Measurements from ENCODE around the gene ARAP3.

DNA sequence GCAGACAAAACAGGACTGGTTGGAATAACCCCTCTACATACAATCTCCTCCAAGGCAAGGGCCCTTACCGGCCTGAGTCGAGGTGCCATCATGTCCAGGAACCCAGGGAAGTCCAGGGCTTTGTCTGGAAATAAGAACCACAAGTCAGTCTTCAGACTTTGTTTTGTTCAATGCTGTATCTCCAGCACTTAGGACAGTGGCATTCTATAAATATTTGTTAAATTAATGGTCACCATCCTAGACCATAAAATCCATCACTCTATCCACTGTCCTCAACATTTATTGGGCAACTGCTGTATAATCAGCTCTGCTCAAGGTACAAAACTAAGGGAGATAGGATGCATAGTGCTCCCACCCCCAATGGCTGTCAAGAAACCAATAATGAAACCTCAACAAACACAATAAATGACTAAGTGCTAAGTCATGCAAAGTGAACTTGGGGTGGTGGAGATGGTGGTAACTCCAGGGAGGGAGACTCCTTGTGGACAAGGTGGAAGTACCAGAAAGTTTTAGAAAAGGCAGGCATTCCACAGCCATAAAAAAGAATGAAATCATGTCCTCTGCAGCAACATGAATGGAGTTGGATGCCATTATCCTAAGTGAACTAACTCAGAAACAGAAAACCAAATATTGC, 40.3 kb downstream of the ARAP3 start:
- TF ChIP-seq NFRKB (IDR thresholded peaks at IDR 0.05) (no peak), SUZ12 (IDR thresholded peaks at IDR 0.05) (no peak), ARNT (IDR thresholded peaks at IDR 0.05) (no peak), ZNF384 (IDR thresholded peaks at IDR 0.05) (no peak), ELF4 (IDR thresholded peaks at IDR 0.05) (no peak), BHLHE40 (IDR thresholded peaks at IDR 0.05; ENCODE audit: borderline replicate concordance) (no peak), TARDBP (IDR thresholded peaks at IDR 0.05) (no peak), FOXA1 (IDR thresholded peaks at IDR 0.05) (no peak), FOXM1 (IDR thresholded peaks at IDR 0.05; ENCODE audit: borderline replicate concordance) (no peak), FOXK2 (IDR thresholded peaks at IDR 0.05) (no peak), SP1 (IDR thresholded peaks at IDR 0.05) (no peak)
- TF ChIP-seq, protein P1, sequence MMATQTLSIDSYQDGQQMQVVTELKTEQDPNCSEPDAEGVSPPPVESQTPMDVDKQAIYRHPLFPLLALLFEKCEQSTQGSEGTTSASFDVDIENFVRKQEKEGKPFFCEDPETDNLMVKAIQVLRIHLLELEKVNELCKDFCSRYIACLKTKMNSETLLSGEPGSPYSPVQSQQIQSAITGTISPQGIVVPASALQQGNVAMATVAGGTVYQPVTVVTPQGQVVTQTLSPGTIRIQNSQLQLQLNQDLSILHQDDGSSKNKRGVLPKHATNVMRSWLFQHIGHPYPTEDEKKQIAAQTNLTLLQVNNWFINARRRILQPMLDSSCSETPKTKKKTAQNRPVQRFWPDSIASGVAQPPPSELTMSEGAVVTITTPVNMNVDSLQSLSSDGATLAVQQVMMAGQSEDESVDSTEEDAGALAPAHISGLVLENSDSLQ (IDR thresholded peaks at IDR 0.05) = no peak

All from HEK293T (cell line).